ENCODE results near the gene TCP11L1. TPM values are rescaled to one million over a fixed set of nuclear protein-coding genes. Genes with fewer than 3 reads are reported as not detected.
"Not testable (repeated sequence)": the region's sequence is repeated elsewhere in the genome, so short reads cannot be mapped to it uniquely, and the experiment has no call there.

TCP11L1 gene
- total RNA-seq, 1 donor from 2014 or later = 8.7 TPM

GRCh38 chr11:33025339-33025722 is 14.0 kb upstream of the TCP11L1 start:
- DNase-seq (ENCODE audit: low read depth) (no peak), FAIRE-seq (no peak)
- H3K27me3 ChIP-seq (ENCODE audit: control insufficient read depth, insufficient read depth, low read length) = no peaks in the 10 kb centered on the region
- no peak for TF ChIP-seq CTCF (IDR thresholded peaks at IDR 0.05; ENCODE audit: insufficient read depth, low read length, severe bottlenecking)
- H3K36me3 ChIP-seq (ENCODE audit: control insufficient read depth, insufficient read depth, low read length) = no peaks in the 10 kb centered on the region
- H3K4me3 ChIP-seq (ENCODE audit: low read depth, low read length) = no peak overlapping the region

GRCh38 chr11:33027233-33027632 is 12.1 kb upstream of the TCP11L1 start:
- no peaks in the 10 kb centered on the region for H3K27me3 ChIP-seq (ENCODE audit: control insufficient read depth, insufficient read depth, low read length)
- FAIRE-seq = no peak
- H3K36me3 ChIP-seq (ENCODE audit: control insufficient read depth, insufficient read depth, low read length) = no peaks in the 10 kb centered on the region
- TF ChIP-seq CTCF (IDR thresholded peaks at IDR 0.05; ENCODE audit: insufficient read depth, low read length, severe bottlenecking) = no peak
- no peak for DNase-seq (ENCODE audit: low read depth)
- no peak overlapping the region for H3K4me3 ChIP-seq (ENCODE audit: low read depth, low read length)

- Histone ChIP-seq H3K4me3 (ENCODE audit: low read depth, low read length) (no peak overlapping the region), H3K27me3 (ENCODE audit: control insufficient read depth, insufficient read depth, low read length) (no peaks in the 10 kb centered on the region), H3K36me3 (ENCODE audit: control insufficient read depth, insufficient read depth, low read length) (no peaks in the 10 kb centered on the region)
- DNase-seq (ENCODE audit: low read depth) = peak; percentile 17
- no peak for FAIRE-seq
- no peak for TF ChIP-seq CTCF (IDR thresholded peaks at IDR 0.05; ENCODE audit: insufficient read depth, low read length, severe bottlenecking)
These were observed 11.4 kb upstream of the TCP11L1 start for GRCh38 chr11:33027846-33028536.

- FAIRE-seq (no peak), DNase-seq (ENCODE audit: low read depth) (no peak)
- Histone ChIP-seq H3K27me3 (ENCODE audit: control insufficient read depth, insufficient read depth, low read length) (no peaks in the 10 kb centered on the region), H3K36me3 (ENCODE audit: control insufficient read depth, insufficient read depth, low read length) (no peaks in the 10 kb centered on the region), H3K4me3 (ENCODE audit: low read depth, low read length) (no peak overlapping the region)
- no peak for TF ChIP-seq CTCF (IDR thresholded peaks at IDR 0.05; ENCODE audit: insufficient read depth, low read length, severe bottlenecking)
These were observed 10.8 kb upstream of the TCP11L1 start for GRCh38 chr11:33028537-33028914.

GRCh38 chr11:33029218-33029617 is 10.2 kb upstream of the TCP11L1 start:
- not testable (repeated sequence) for H3K27me3 ChIP-seq (ENCODE audit: control insufficient read depth, insufficient read depth, low read length); H3K36me3 ChIP-seq (ENCODE audit: control insufficient read depth, insufficient read depth, low read length); DNase-seq (ENCODE audit: low read depth); H3K4me3 ChIP-seq (ENCODE audit: low read depth, low read length); FAIRE-seq

- no peaks in the 10 kb centered on the region for H3K27me3 ChIP-seq (ENCODE audit: control insufficient read depth, insufficient read depth, low read length)
- TF ChIP-seq CTCF (IDR thresholded peaks at IDR 0.05; ENCODE audit: insufficient read depth, low read length, severe bottlenecking) = no peak
- no peak overlapping the region for H3K4me3 ChIP-seq (ENCODE audit: low read depth, low read length)
- H3K36me3 ChIP-seq (ENCODE audit: control insufficient read depth, insufficient read depth, low read length) = no peaks in the 10 kb centered on the region
- DNase-seq (ENCODE audit: low read depth) (no peak), FAIRE-seq (no peak)
These were observed 5.9 kb upstream of the TCP11L1 start for GRCh38 chr11:33033493-33033892.
